Esophagus muscularis mucosa (tissue), 4 donors: ENCODE results near the gene ZNF629.

Experiments
- EP300 ChIP-seq: sonication (generic); formaldehyde crosslinking; IDR thresholded peaks from one replicate; pipeline ENCODE4 v1.6.1; 2017; ENCODE audit warnings: antibody characterized with exemption
- POLR2A ChIP-seq: fragments of 450-650 bp; IDR thresholded peaks from one replicate; pipeline ENCODE4 v1.6.1; 2017; ENCODE audit warnings: antibody characterized with exemption, moderate library complexity, mild to moderate bottlenecking, low read depth
- POLR2AphosphoS5 ChIP-seq, 2 donors: sonication (generic); formaldehyde crosslinking; IDR thresholded peaks; one replicate each; pipeline ENCODE4 v1.6.1; 2017; ENCODE audit warnings: antibody characterized with exemption in 2 of 2
- TF ChIP-seq, protein P1 (sequence below), 3 experiments: fragments of 200-600 bp in 2 of 3; fragments of 450-650 bp in 1 of 3; sonication (generic) in 2 of 3; IDR thresholded peaks; one replicate each; pipeline ENCODE4 v1.5.1; 2017 to 2019; ENCODE audit warnings: antibody characterized with exemption in 3 of 3, mild to moderate bottlenecking in 2 of 3, moderate library complexity in 1 of 3

DNA sequence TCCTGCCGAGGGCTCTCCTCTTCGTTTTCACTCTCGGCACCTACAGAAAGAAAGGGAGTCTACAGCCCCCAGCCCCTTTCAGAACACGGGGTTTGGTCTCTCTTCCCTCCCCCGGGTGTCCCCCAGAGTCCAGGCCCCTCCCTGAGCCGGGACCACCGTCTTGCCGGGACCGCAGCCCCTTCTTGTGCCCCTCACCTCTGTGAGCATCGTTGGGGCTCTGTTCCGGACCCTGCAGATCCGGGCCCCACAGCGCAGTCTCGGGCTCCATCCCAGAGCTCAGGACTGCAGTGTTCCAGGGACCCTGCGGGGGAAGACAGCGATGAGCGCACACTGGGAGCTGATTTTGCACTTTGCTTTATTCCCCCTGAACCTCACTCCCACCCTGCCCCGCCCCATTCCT lies 2.8 kb downstream of the ZNF629 start:
- TF ChIP-seq POLR2A (no peak), EP300 (no peak), POLR2AphosphoS5 (IDR thresholded peaks at IDR 0.05) (no peak)
- TF ChIP-seq, protein P1, sequence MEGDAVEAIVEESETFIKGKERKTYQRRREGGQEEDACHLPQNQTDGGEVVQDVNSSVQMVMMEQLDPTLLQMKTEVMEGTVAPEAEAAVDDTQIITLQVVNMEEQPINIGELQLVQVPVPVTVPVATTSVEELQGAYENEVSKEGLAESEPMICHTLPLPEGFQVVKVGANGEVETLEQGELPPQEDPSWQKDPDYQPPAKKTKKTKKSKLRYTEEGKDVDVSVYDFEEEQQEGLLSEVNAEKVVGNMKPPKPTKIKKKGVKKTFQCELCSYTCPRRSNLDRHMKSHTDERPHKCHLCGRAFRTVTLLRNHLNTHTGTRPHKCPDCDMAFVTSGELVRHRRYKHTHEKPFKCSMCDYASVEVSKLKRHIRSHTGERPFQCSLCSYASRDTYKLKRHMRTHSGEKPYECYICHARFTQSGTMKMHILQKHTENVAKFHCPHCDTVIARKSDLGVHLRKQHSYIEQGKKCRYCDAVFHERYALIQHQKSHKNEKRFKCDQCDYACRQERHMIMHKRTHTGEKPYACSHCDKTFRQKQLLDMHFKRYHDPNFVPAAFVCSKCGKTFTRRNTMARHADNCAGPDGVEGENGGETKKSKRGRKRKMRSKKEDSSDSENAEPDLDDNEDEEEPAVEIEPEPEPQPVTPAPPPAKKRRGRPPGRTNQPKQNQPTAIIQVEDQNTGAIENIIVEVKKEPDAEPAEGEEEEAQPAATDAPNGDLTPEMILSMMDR (IDR thresholded peaks at IDR 0.05) = no peak
